ENCODE measurements around the gene ZIM2.

Gene ZIM2

GRCh38 chr19:56808717-56809392 is 31.7 kb downstream of the ZIM2 start:
- no peak for DNase-seq (ENCODE audit: low read depth, low spot score)

- no peak for DNase-seq (ENCODE audit: low read depth, low spot score)
Measured at GRCh38 chr19:56806639-56807038, 33.9 kb downstream of the ZIM2 start.

- no peak for DNase-seq (ENCODE audit: low read depth, low spot score)
Measured at GRCh38 chr19:56778351-56778750, 62.2 kb downstream of the ZIM2 start.

- no peak for DNase-seq (ENCODE audit: low read depth, low spot score)
Measured at GRCh38 chr19:56769650-56770049, 70.9 kb downstream of the ZIM2 start.

GRCh38 chr19:56765137-56765536 is 75.4 kb downstream of the ZIM2 start:
- no peak for DNase-seq (ENCODE audit: low read depth, low spot score)

GRCh38 chr19:56764196-56764695 is 76.3 kb downstream of the ZIM2 start:
- no peak for DNase-seq (ENCODE audit: low read depth, low spot score)

GRCh38 chr19:56760842-56761241 is 79.7 kb downstream of the ZIM2 start:
- no peak for DNase-seq (ENCODE audit: low read depth, low spot score)

GRCh38 chr19:56759531-56759930 is 81.0 kb downstream of the ZIM2 start:
- DNase-seq (ENCODE audit: low read depth, low spot score), result no peak

GRCh38 chr19:56751078-56751489 is 89.4 kb downstream of the ZIM2 start:
- DNase-seq (ENCODE audit: low read depth, low spot score), result no peak

- no peak for DNase-seq (ENCODE audit: low read depth, low spot score)
Measured at GRCh38 chr19:56750658-56751057, 89.9 kb downstream of the ZIM2 start.

- no peak for DNase-seq (ENCODE audit: low read depth, low spot score)
Measured at GRCh38 chr19:56748378-56748777, 92.1 kb downstream of the ZIM2 start.

- DNase-seq (ENCODE audit: low read depth, low spot score), result no peak
Measured at GRCh38 chr19:56746367-56746766, 94.2 kb downstream of the ZIM2 start.

GRCh38 chr19:56740501-56740900 is 100.0 kb downstream of the ZIM2 start:
- DNase-seq (ENCODE audit: low read depth, low spot score), result no peak

- no peak for DNase-seq (ENCODE audit: low read depth, low spot score)
Measured at GRCh38 chr19:56736571-56736970, 104.0 kb downstream of the ZIM2 start.

GRCh38 chr19:56732976-56733375 is 107.5 kb downstream of the ZIM2 start:
- no peak for DNase-seq (ENCODE audit: low read depth, low spot score)

- DNase-seq (ENCODE audit: low read depth, low spot score), result no peak
Measured at GRCh38 chr19:56727677-56728076, 112.8 kb downstream of the ZIM2 start.

GRCh38 chr19:56725829-56726424 is 114.6 kb downstream of the ZIM2 start:
- no peak for DNase-seq (ENCODE audit: low read depth, low spot score)

All from iPS DF 19.7 (cell line).